Panc1 (cell line): ENCODE results near the gene C11orf54.

Experiments
- CTCF ChIP-seq: fragments of 450-650 bp; IDR thresholded peaks from 2 replicates; pipeline ENCODE4 v1.5.1; 2017; ENCODE audit warnings: mild to moderate bottlenecking
- POLR2AphosphoS5 ChIP-seq: IDR thresholded peaks from 2 replicates; pipeline ENCODE4 v1.6.1; 2012; ENCODE audit warnings: mild to moderate bottlenecking, low read depth, low read length, moderate library complexity
- REST ChIP-seq, 2 experiments: IDR thresholded peaks; 2 replicates each; pipeline ENCODE4 v1.6.1; 2011 to 2012; ENCODE audit warnings: low read depth in 2 of 2, control low read depth in 1 of 2, low read length in 1 of 2, mild to moderate bottlenecking in 1 of 2, moderate library complexity in 1 of 2; ENCODE audit not compliant: insufficient read depth in 1 of 2
- SIN3A ChIP-seq: IDR thresholded peaks from 2 replicates; pipeline ENCODE4 v1.6.1; 2012; ENCODE audit warnings: low read depth, mild to moderate bottlenecking, low read length, moderate library complexity, borderline replicate concordance; ENCODE audit not compliant: insufficient read depth
- TCF7L2 ChIP-seq: IDR thresholded peaks from 2 replicates; pipeline ENCODE4 v1.6.1; 2011; ENCODE audit warnings: mild to moderate bottlenecking, low read depth, low read length, inconsistent platforms

- no peak for TF ChIP-seq CTCF
- TF ChIP-seq POLR2AphosphoS5 = no peak
- TF ChIP-seq REST (IDR thresholded peaks at IDR 0.05; ENCODE audit: insufficient read depth in 1 of 2, low read depth in 2 of 2, low read length in 1 of 2) = no peak
- no peak for TF ChIP-seq TCF7L2
- no peak for TF ChIP-seq SIN3A
Observed at GRCh38 chr11:93767018-93767417, 25.5 kb downstream of the C11orf54 start.
